GM10248 (cell line): ENCODE data around the gene UNK.
A peak's percentile ranks its signal among the peaks of the same experiment; 100 is the strongest.
"Not testable (repeated sequence)": the region's sequence is repeated elsewhere in the genome, so short reads cannot be mapped to it uniquely, and the experiment has no call there.

ENCODE experiments used
- CTCF ChIA-PET: fragments of 300-600 bp; sonication (Branson Sonifier 250); formaldehyde crosslinking; extraction: SDS; loops from one replicate; lab custom pipeline; 2021; ENCODE audit warnings: antibody characterized with exemption; lab: Yijun Ruan, JAX
- POLR2A ChIA-PET: fragments of 350-650 bp; sonication (Branson Sonifier 250); formaldehyde crosslinking; extraction: SDS; loops from one replicate; lab custom pipeline; 2020; ENCODE audit warnings: antibody characterized with exemption; lab: Yijun Ruan, JAX
- DNase-seq: peaks from one replicate; pipeline ENCODE4 v3.0.0; 2012; ENCODE audit errors: extremely low spot score
- CTCF ChIP-seq: IDR thresholded peaks from 2 replicates; pipeline ENCODE4 v1.5.1; 2012; ENCODE audit warnings: mild to moderate bottlenecking, low read depth; ENCODE audit errors: extremely low read depth, missing control alignments, control extremely low read depth

The UNK gene

DNA sequence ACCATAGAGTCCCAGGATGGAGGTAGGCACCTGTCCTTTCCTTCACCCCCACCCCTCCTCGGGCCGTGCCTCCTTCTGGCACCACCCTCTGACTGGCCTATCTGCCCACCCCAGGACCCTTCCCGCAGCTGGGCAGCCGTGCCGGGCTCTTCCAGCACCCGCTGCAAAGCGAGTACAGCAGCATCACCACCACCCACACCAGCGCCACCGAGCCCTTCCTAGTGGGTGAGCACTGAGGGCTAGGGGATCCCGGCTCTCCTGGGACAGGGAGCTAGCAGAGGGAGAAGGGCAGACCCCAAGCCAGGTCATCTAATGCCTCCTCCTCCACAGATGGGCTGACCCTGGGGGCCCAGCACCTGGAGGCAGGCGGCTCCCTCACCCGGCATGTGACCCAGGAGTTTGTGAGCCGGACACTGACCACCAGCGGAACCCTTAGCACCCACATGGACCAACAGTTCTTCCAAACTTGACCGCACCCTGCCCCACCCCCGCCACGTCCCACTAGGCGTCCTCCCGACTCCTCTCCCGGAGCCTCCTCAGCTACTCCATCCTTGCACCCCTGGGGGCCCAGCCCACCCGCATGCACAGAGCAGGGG lies 27.4 kb upstream of the UNK start:
- ChIA-PET POLR2A (no interaction called here), CTCF (interaction anchor here (0.7 to 18.5 kb wide), 5 partner anchors 8 to 155 kb away, joined by 3 to 856 read pairs (median 5); partner anchors contain the start of genes GALK1 and SMIM5)
- TF ChIP-seq CTCF, result no peak
- no peak for DNase-seq

DNA sequence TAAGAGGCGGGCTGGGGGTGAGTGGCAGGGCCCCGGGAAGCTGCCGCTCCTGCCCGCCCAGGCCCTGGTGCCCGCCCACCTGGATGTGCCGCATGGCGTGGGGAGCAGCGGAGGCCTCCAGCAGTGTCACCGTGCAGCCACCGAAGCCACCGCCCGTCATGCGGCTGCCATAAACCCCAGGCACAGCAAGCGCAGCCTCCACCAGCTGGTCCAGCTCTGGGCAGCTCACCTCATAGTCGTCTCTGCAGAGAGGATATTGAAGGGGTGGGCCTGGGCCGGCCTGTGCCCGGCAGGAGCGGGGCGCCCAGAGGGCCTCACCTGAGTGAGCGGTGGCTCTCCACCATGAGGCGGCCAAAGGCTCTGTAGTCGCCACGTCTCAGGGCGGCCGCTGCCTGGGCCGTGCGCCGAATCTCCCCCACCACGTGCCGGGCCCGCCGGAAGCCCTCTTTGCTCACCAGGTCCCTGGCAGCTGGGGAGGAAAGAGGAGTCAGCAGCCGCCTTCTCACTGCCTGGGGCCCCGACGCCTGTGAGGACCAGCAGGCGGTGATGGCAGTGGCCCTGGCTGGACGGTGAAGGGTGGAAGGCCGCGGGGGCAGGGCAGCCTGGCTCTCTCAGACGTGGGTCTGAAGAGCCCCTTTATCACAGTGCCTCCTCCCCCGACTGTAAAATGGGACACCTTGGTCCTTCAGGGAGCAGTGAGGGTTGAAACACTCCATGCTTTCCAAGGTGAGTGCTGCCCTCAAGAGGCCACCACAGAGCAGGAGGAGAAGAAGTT lies 26.3 kb upstream of the UNK start:
- peak; percentile 25 for TF ChIP-seq CTCF
- no peak for DNase-seq
- CTCF ChIA-PET, result interaction anchor here (1.1 to 18.5 kb wide), 4 partner anchors 8 to 156 kb away, joined by 4 to 856 read pairs (median 8); partner anchors contain the start of gene SMIM5
- POLR2A ChIA-PET, result no interaction called here

DNA sequence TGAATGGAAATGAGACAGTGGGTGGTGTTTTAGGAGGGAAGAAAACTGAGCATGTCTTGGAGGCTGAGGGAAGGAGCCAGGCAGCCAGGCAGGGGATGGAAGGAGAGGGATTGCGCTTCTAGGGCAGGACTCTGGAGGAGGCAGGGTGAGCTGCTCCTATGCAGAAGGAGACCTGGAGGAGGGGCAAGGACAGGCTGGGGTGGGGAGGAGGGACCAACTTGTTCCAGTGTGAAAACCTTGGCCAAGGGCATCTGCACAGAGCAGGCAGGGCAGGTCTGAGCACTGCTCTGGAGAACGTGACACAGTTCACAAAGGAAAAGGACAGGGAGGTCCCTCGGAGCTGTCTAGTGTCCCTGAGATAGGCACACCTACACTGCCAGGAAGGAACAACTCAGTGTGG lies 25.1 kb upstream of the UNK start:
- DNase-seq, result no peak
- TF ChIP-seq CTCF, result no peak
- POLR2A ChIA-PET, result interaction anchor here (0.5 to 0.6 kb wide), 2 partner anchors 82 to 96 kb away, joined by 5 read pairs; partner anchors contain the start of gene WBP2
- CTCF ChIA-PET, result interaction anchor here (0.7 to 2.9 kb wide), 6 partner anchors 9 to 126 kb away, joined by 3 to 12 read pairs (median 5); partner anchors contain the start of gene SMIM5

GRCh38 chr17:75759978-75760640 lies 24.5 kb upstream of the UNK start:
- ChIA-PET POLR2A (interaction anchor here (0.5 to 0.6 kb wide), 2 partner anchors 81 to 95 kb away, joined by 5 read pairs; partner anchors contain the start of gene WBP2), CTCF (interaction anchor here (0.7 to 2.9 kb wide), 5 partner anchors 10 to 88 kb away, joined by 3 to 12 read pairs (median 6); no protein-coding TSS in a partner anchor)
- DNase-seq, result not testable (repeated sequence)

DNA sequence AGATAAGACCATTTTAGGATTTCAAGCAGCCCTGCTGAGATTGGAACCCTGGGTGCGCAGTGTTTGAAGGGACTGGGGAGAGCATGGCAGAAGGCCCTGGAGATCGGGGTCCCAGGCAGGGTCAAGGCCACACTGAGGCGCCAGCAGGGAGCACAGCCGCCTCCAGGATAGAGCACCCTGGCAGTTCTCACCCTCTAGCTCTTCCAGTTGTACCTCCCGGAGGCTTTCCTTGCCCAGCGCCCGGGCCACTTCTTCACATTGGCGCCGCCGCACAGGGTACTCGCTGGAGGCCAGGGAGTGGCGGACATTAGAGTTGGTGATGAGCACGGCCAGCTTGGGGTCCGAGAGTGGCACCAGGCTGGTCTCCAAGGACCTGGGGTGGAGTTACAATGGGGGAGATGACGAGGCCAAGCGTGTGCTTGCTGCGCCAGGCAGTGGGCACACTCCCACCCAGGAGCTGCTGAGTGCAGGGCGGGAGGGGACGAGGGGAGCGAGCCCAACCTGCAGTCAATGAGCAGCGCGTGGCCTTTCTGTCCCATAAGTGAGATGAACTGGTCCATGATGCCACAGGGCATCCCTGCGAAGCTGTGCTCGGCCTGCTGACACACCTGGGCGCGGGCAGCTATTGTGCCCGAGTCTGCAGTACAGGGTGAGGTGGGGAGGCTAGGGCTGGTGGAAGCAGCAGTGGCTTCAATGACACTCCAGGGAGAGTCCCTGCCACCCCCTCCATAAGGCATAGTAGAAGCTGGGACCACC lies 21.9 kb upstream of the UNK start:
- POLR2A ChIA-PET, result interaction anchor here (0.6 to 6.2 kb wide), 4 partner anchors 13 to 475 kb away, joined by 3 to 97 read pairs (median 3); no protein-coding TSS in a partner anchor

More for the DNA sequence above, 21.9 kb upstream of the UNK start:
- no peak for DNase-seq
- TF ChIP-seq CTCF, result no peak
- CTCF ChIA-PET, result interaction anchor here (0.9 to 6.1 kb wide), 13 partner anchors 9 to 161 kb away, joined by 3 to 106 read pairs (median 9); partner anchors contain the start of genes SMIM5 and TRIM65
